Vein endothelial cell (primary cell): Measurements from ENCODE around the gene MLH3. TPM values are rescaled to one million over a fixed set of nuclear protein-coding genes. Genes with fewer than 3 reads are reported as not detected.

Experiments used
- small RNA-seq: library from RNA; depleted of rRNA; stranded (forward); fragments of <200 nt; gene quantifications from one replicate; pipeline ENCODE3, GENCODE V24; 2012
- total RNA-seq: library from RNA; depleted of rRNA; stranded (reverse); fragments of >200 nt; gene quantifications from 2 replicates; pipeline ENCODE4 v1.2.3, GENCODE V29; 2012

The MLH3 gene
- total RNA-seq: 15.7 and 19.5 TPM in 2 replicates

DNA sequence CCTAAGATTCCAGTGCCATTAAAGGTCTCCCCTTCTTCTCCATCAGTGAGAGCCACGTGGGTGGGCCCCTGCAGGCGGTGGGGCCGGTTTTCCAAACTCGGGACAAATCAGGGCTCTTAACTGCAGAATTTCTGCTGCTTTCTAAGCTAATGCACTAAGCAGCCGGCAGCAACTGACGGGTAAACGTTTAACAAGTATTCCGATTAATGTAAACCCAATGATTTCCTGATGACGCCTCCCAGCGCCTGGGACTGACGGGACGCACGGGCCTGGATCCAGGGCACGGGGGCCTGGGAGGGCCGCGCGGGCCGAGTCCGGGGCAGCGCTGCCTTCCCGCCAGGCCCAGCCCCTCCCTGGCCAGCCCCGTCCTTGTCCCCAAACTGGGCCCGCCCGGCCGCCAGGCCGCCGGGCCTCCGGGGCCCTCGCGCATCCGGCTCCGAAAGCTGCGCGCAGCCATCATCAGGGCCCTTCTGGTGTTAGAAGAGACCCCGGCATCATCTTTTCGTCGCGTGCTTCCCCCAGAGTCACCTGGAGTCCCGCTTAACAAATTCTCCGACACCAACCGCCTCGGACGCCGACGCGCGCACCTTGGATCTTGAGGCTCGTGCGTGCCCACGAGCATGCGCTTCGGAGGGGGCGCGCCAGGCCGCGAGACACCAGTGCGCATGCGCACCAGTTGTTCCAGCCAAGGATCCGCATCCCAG is at the start of gene MLH3:
Gene MLH3, minus strand, starts transcription at position 616 of the 704 bp plus-strand sequence. CDS start 1,812 bp downstream, outside the sequence.

DNA sequence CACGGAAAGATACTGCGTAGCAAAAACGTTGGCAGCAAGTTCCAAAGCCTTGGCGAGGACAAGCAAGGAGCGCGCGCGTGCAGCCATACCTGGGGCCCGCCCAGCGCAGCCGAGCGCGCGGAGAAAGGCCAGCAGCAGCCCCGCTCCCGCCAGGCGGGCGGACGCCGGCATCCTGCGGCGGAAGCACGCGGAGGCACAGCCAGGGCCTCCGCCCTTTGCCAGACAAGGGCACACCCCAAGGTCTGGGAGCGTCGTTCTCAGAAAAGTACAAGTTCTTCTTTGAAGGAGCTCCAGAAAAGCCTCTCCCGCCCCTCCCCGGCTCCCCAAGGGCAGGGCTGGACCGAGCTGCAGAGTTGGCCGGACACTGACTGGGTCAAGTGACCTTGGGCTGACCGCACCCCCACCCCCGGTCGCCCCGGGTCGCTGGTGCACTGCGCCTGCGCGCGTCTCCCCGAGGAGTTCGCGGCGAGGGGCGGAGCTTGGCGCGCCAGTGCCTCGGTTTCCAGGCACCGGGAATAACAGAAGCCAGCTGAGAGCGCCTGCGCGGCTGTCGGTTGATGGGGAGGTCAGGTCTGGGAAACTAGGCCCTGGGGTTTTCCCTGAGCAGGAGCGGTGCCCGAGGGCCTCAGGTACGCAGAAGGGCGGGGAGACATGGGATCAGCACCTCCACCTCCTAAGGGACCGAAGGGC is 18.0 kb upstream of the MLH3 start, which contains the start of gene ZC2HC1C:
Gene ZC2HC1C, plus strand, starts transcription at position 521 of the 690 bp plus-strand sequence. CDS start 933 bp downstream, outside the sequence.

DNA sequence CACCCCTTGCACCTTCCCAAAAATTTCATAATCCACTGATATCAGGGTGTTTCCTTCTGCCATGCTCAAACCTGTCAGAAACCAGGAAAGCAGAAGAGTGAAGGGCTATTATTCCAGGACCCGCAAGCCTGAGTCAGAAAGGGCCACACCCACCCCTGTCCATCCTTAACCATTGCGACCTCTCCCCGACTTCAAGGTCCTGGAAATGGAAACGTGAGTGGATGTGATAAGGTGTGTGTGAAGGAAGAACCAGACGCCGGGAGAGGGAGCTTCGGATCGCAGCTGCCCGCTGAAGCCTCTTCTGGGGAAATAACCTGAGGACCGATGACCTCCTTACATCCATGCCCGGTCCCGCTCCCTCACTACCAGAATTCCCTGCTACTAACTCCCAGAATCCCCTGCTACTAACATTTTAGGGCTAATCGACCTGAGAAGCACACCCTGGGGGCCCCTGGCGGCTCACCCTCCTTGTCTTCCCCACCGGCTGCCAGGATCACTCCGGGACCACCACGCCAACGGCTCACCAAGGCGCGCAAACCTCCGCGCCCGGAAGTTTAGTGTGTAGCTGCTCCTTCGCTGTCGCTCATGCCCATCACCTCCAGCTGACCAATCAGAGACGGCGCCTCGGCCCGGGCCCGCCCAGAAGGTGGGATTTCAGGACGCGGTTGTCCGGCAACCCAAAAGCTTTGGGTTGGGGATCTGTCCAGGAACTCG is 12.4 kb upstream of the MLH3 start, which contains the start of gene ACYP1:
Gene ACYP1, minus strand, starts transcription at position 534 of the 714 bp plus-strand sequence. Its CDS starts 471 bp downstream, at position 63.

DNA sequence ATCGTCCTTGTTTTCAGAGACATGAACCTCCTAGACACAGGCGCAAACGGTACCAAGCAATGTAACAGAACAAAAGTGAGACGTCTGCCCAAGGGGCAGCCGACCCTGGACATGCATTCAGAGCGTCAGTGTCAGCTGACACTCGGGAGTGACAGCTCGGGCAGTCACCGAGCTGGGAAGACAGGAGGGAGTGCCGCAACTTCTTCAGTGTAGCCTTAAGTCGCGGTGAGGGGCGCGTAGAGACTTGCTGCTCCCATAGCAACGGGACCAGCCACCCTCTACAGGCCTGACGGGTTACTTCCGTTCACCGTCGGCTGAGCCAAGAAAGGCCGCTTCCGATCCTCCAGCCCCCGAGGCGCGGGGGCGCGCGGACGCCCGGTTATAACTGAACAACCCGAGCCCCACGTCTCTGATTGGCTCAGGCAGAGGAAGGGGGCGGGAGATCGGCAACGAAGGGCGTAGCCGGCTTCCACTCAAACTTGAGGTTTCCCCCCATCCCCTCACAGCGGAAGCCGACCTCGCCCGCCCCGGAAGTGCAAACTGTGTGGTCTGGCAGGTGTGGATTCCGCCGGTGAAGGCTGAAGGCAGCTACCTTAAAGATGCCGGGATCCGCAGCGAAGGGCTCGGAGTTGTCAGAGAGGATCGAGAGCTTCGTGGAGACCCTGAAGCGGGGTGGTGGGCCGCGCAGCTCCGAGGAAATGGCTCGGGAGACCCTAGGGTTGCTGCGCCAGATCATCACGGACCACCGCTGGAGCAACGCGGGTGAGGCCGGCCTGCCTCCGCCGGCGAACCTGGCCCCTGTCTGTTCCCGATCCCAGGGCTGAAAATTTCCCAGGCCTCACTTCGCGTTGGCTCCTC is 48.6 kb downstream of the MLH3 start, which contains the start of gene EIF2B2:
Gene EIF2B2, plus strand, starts transcription at position 530 of the 858 bp plus-strand sequence. Its CDS starts 70 bp downstream, at position 600.

Small RNAs within 50 kb of the gene (small RNA-seq; reads per million reads assigned to genes)
- gene RNU6-689P: not detected

Other genes with a start within 250 kb of the MLH3 start
- gene PROX2, start 175.3 kb downstream of the MLH3 start, total RNA-seq: under 0.01 TPM in 1 of 2 replicates, not detected in the other
- gene DLST, start 169.6 kb downstream of the MLH3 start, total RNA-seq: 68.3 and 77.8 TPM in 2 replicates
- gene RPS6KL1, start 128.2 kb downstream of the MLH3 start, total RNA-seq: 10.5 and 14.7 TPM in 2 replicates
- gene PGF, start 95.9 kb downstream of the MLH3 start, total RNA-seq: 320 and 421 TPM in 2 replicates
- gene EIF2B2, start 48.5 kb downstream of the MLH3 start, total RNA-seq: 79.4 and 187 TPM in 2 replicates
- 7.3 and 8.8 TPM in 2 replicates for gene ACYP1, start 12.6 kb upstream of the MLH3 start, total RNA-seq
- gene ZC2HC1C, start 18.2 kb upstream of the MLH3 start, total RNA-seq: 0.67 and 1.6 TPM in 2 replicates
- gene NEK9, start 75.6 kb upstream of the MLH3 start, total RNA-seq: 19.9 and 24.8 TPM in 2 replicates
- gene TMED10, start 125.1 kb upstream of the MLH3 start, total RNA-seq: 282 and 308 TPM in 2 replicates
- gene FOS, start 227.4 kb upstream of the MLH3 start, total RNA-seq: 2.1 and 3.9 TPM in 2 replicates